IMR-90 (cell line): ENCODE results near the gene POMT2. TPM values are rescaled to one million over a fixed set of nuclear protein-coding genes. Genes with fewer than 3 reads are reported as not detected.

Experiments
- ATAC-seq: fragments of 200-7000 bp; cut with Tn5 transposase; 2 replicates; pipeline ENCODE4 v1.9.1; 2020; ENCODE audit warnings: low read depth, mild to moderate bottlenecking, moderate library complexity
- BruUV-seq: library from RNA; stranded (reverse); fragments of 400-500 nt; replicated peaks from 2 replicates; lab custom pipeline; 2021; lab: Mats Ljungman, UMichigan
- CTCF ChIA-PET: fragments of 300-600 bp; formaldehyde crosslinking; extraction: SDS; loops from one replicate; lab custom pipeline; 2021; ENCODE audit warnings: antibody characterized with exemption; lab: Yijun Ruan, JAX
- POLR2A ChIA-PET: fragments of 300-600 bp; sonication (Branson Sonifier 250); formaldehyde crosslinking; loops from one replicate; lab custom pipeline; 2022; ENCODE audit warnings: antibody characterized with exemption; ENCODE audit not compliant: unreplicated experiment; lab: Charles Lee
- DNase-seq: peaks from one replicate; pipeline ENCODE4 v3.0.0; 2013
- H2AFZ ChIP-seq: replicated peaks from 2 replicates; pipeline ENCODE3; 2013; ENCODE audit warnings: low read length, mild to moderate bottlenecking; ENCODE audit not compliant: poor library complexity
- H2AK5ac ChIP-seq: 2 replicates; pipeline ENCODE4 v1.6.1; 2013; ENCODE audit warnings: low read depth, low read length, inconsistent platforms
- H2AK9ac ChIP-seq: replicated peaks from 2 replicates; pipeline ENCODE3; 2013; ENCODE audit warnings: mild to moderate bottlenecking, low read depth, low read length, moderate library complexity; ENCODE audit not compliant: poor library complexity
- H2BK120ac ChIP-seq: 2 replicates; pipeline ENCODE4 v1.6.1; 2013; ENCODE audit warnings: low read depth, low read length, inconsistent platforms
- H2BK15ac ChIP-seq: 3 replicates; pipeline ENCODE4 v1.6.1; 2013; ENCODE audit warnings: low read depth, low read length, inconsistent platforms
- H2BK20ac ChIP-seq: 2 replicates; pipeline ENCODE4 v1.6.1; 2013; ENCODE audit warnings: low read depth, mild to moderate bottlenecking, inconsistent platforms, low read length, moderate library complexity
- H2BK5ac ChIP-seq: 2 replicates; pipeline ENCODE4 v1.6.1; 2013; ENCODE audit warnings: mild to moderate bottlenecking, low read depth, low read length, inconsistent platforms; ENCODE audit not compliant: poor library complexity, severe bottlenecking
- H3K14ac ChIP-seq: replicated peaks from 2 replicates; pipeline ENCODE4 v1.6.1; 2013; ENCODE audit warnings: low read depth, low read length, inconsistent platforms
- H3K18ac ChIP-seq: 2 replicates; pipeline ENCODE4 v1.6.1; 2013; ENCODE audit warnings: low read depth, low read length, control low read depth
- H3K23ac ChIP-seq: 2 replicates; pipeline ENCODE4 v1.6.1; 2013; ENCODE audit warnings: low read depth, low read length, inconsistent platforms
- H3K27ac ChIP-seq: 2 replicates; pipeline ENCODE4 v1.5.1; 2013; ENCODE audit warnings: mild to moderate bottlenecking, control low read depth, low read length; ENCODE audit not compliant: insufficient read depth
- H3K27me3 ChIP-seq: 2 replicates; pipeline ENCODE4 v1.6.1; 2013; ENCODE audit warnings: low read length; ENCODE audit not compliant: control insufficient read depth, insufficient read depth
- H3K36me3 ChIP-seq: 2 replicates; pipeline ENCODE4 v1.6.1; 2013; ENCODE audit warnings: low read length, mixed read lengths; ENCODE audit not compliant: control insufficient read depth, insufficient read depth
- H3K4ac ChIP-seq: 2 replicates; pipeline ENCODE4 v1.6.1; 2013; ENCODE audit warnings: low read depth, low read length, inconsistent platforms
- H3K4me1 ChIP-seq: 2 replicates; pipeline ENCODE4 v1.6.1; 2013; ENCODE audit warnings: low read length, mixed read lengths; ENCODE audit not compliant: control insufficient read depth, insufficient read depth
- H3K4me2 ChIP-seq: 2 replicates; pipeline ENCODE4 v1.6.1; 2013; ENCODE audit warnings: low read depth, mild to moderate bottlenecking, control low read depth, low read length, moderate library complexity
- H3K4me3 ChIP-seq: 2 replicates; pipeline ENCODE4 v1.5.1; 2013; ENCODE audit warnings: low read depth, mild to moderate bottlenecking, control low read depth, low read length, moderate library complexity; ENCODE audit not compliant: insufficient read depth
- H3K56ac ChIP-seq: 2 replicates; pipeline ENCODE4 v1.6.1; 2013; ENCODE audit warnings: low read length, inconsistent platforms; ENCODE audit not compliant: insufficient read depth; ENCODE audit errors: extremely low read depth
- H3K79me1 ChIP-seq, 2 experiments: 2 replicates each; pipeline ENCODE4 v1.6.1; 2013; ENCODE audit warnings: low read length in 2 of 2, inconsistent platforms in 1 of 2, low read depth in 1 of 2
- H3K9ac ChIP-seq: 2 replicates; pipeline ENCODE4 v1.6.1; 2013; ENCODE audit warnings: low read depth, low read length, control low read depth
- H3K9me1 ChIP-seq: 2 replicates; pipeline ENCODE4 v1.6.1; 2013; ENCODE audit warnings: low read length, inconsistent platforms; ENCODE audit not compliant: insufficient read depth
- H3K9me3 ChIP-seq: 2 replicates; pipeline ENCODE4 v1.6.1; 2013; ENCODE audit warnings: low read length; ENCODE audit not compliant: control insufficient read depth, insufficient read depth
- H4K20me1 ChIP-seq: 2 replicates; pipeline ENCODE4 v1.6.1; 2013; ENCODE audit warnings: low read length, inconsistent platforms; ENCODE audit not compliant: insufficient read depth
- H4K5ac ChIP-seq: 2 replicates; pipeline ENCODE4 v1.6.1; 2013; ENCODE audit warnings: mild to moderate bottlenecking, low read depth, low read length, control low read depth
- H4K8ac ChIP-seq, 2 experiments: 2 replicates each; pipeline ENCODE4 v1.6.1; 2013; ENCODE audit warnings: low read depth in 2 of 2, low read length in 2 of 2, control low read depth in 1 of 2, inconsistent platforms in 1 of 2
- H4K91ac ChIP-seq: 2 replicates; pipeline ENCODE4 v1.6.1; 2013; ENCODE audit warnings: low read depth, low read length, inconsistent platforms; ENCODE audit not compliant: insufficient read depth
- BHLHE40 ChIP-seq: fragments of 150-350 bp; IDR thresholded peaks from 2 replicates; pipeline ENCODE4 v1.6.1; 2016; ENCODE audit warnings: mild to moderate bottlenecking, low read depth, low read length
- CEBPB ChIP-seq: IDR thresholded peaks from 2 replicates; pipeline ENCODE4 v1.6.1; 2012; ENCODE audit warnings: low read depth, low read length, improper control_type of control experiment
- CHD1 ChIP-seq: IDR thresholded peaks from 2 replicates; pipeline ENCODE4 v1.6.1; 2012; ENCODE audit warnings: low read depth, low read length, improper control_type of control experiment
- FOS ChIP-seq: fragments of 150-350 bp; IDR thresholded peaks from 2 replicates; pipeline ENCODE4 v1.6.1; 2016; ENCODE audit warnings: low read depth, low read length
- NFE2L2 ChIP-seq: fragments of 150-350 bp; IDR thresholded peaks from 2 replicates; pipeline ENCODE4 v1.6.1; 2016; ENCODE audit warnings: low read depth, mild to moderate bottlenecking, low read length
- POLR2A ChIP-seq: IDR thresholded peaks from 2 replicates; pipeline ENCODE4 v1.6.1; 2012; ENCODE audit warnings: mild to moderate bottlenecking, low read depth, low read length
- RAD21 ChIP-seq: IDR thresholded peaks from 2 replicates; pipeline ENCODE4 v1.6.1; 2012; ENCODE audit warnings: low read length, improper control_type of control experiment
- SMC3 ChIP-seq: fragments of 150-350 bp; IDR thresholded peaks from 2 replicates; pipeline ENCODE4 v1.6.1; 2016; ENCODE audit warnings: low read depth, mild to moderate bottlenecking, antibody characterized with exemption, low read length, moderate library complexity
- WGBS, 2 experiments: methylation state at CpG; one replicate each; pipeline versions ENCODE4 v1.1.5 to v1.1.7; 2013; ENCODE audit warnings: missing lambda C conversion rate in 2 of 2; ENCODE audit not compliant: insufficient read length in 1 of 2; ENCODE audit errors: extremely low coverage in 2 of 2; 5-methylcytosine and 5-hydroxymethylcytosine counted together
- dilution Hi-C: fragments of 300-500 bp; cut with HindIII; formaldehyde crosslinking; loops from one replicate; pipeline ENCODE4 v1.14.3; 2018; ENCODE audit warnings: low sequenced_read_pairs; ENCODE audit not compliant: unreplicated experiment
- in situ Hi-C: fragments of 300-500 bp; cut with MboI; formaldehyde crosslinking; loops from 3 replicates; pipeline ENCODE4 v1.14.3; 2019; ENCODE audit warnings: low sequenced_read_pairs, inconsistent platforms, mixed read lengths
- intact Hi-C: fragments of 100-400 bp; cut with micrococcal nuclease; formaldehyde crosslinking; loops from 2 replicates; pipeline ENCODE4 v1.10.0; 2022
- polyA plus RNA-seq, 3 experiments: library from polyadenylated mRNA; depleted of rRNA; stranded (reverse); fragments of >200 nt; gene quantifications; 2 replicates each; pipeline ENCODE4 v1.2.3, GENCODE V29; 2012; ENCODE audit warnings: low replicate concordance in 1 of 3
- total RNA-seq: library from RNA; depleted of rRNA; stranded (reverse); fragments of >200 nt; gene quantifications from 2 replicates; pipeline ENCODE4 v1.2.3, GENCODE V29; 2012
- TF ChIP-seq, protein P1 (sequence below): fragments of 150-350 bp; IDR thresholded peaks from 2 replicates; pipeline ENCODE4 v1.6.1; 2016; ENCODE audit warnings: low read depth, mild to moderate bottlenecking, low read length, moderate library complexity, borderline replicate concordance
- TF ChIP-seq, protein P2 (sequence below): fragments of 150-350 bp; IDR thresholded peaks from 2 replicates; pipeline ENCODE4 v1.6.1; 2017; ENCODE audit warnings: mild to moderate bottlenecking, antibody characterized with exemption, low read length, low read depth

The POMT2 gene
- total and polyA plus RNA-seq, 2 of the 4 experiments (the other 2 are of a cell fraction): 6.5 to 13.0 TPM

DNA sequence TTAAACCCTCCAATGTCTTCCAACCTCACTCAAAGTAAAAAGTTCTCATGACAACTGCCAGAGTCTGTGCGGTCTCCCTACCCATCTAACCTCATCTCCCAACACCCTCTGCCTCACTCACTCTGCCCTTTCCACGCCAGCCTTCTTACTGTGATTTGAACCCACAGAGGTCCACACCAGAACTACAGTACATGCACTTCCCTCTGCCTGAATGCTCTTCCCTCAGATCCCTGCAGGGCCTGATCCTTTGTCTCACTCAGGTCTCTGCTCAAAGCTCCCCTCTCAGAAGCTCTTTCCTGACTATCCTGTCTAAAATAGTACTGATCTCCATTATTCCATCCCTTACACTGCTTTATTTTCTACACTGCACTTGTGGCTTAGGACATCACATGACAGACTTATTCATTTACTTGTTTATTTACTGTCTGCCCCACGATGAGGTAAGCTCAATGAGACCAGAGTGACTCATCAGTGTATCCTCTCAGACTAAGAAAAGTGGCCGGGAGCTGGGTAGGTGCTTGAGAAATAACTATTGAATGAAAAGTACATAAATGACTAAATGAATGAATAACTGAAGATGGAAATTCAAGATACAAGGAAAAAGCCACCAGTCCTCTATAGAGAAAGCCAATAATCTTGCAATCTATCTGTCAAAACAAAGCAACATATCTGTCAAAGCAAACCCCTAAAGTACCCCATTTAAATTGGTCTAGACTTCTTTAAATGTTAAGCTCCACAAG is 17.1 kb downstream of the POMT2 start:
- intact Hi-C loops: loop anchor here (5.0 kb wide), 2 partner anchors 249 to 431 kb away; no protein-coding TSS in a partner anchor
- peak; percentile 97 for DNase-seq

More for the DNA sequence above, 17.1 kb downstream of the POMT2 start:
- Histone ChIP-seq H2BK20ac (peak overlapping the region; percentile 81), H3K27ac (peak overlapping the region; percentile 42), H3K9ac (no peak overlapping the region), H4K5ac (peak overlapping the region; percentile 17; the same call in 1 of the 2 replicates), H3K18ac (peak overlapping the region; percentile 82), H2BK120ac (peak overlapping the region; percentile 81), H4K91ac (peak overlapping the region; percentile 56), H2AFZ (peak overlapping the region; percentile 25), H3K4me3 (no peak overlapping the region), H2AK5ac (peak overlapping the region; percentile 89), H3K9me1 (peaks cover 15% of the 10 kb centered on the region), H2BK5ac (peak overlapping the region; percentile 77), H3K79me1 (peaks cover 6 to 15% of the 10 kb centered on the region in 2 experiments), H3K9me3 (no peaks in the 10 kb centered on the region), H3K4me2 (peak overlapping the region; percentile 72), H3K4me1 (peaks cover 12% of the 10 kb centered on the region), H2AK9ac (no peak overlapping the region), H3K14ac (peak overlapping the region; percentile 58), H2BK15ac (peak overlapping the region; percentile 18; the same call in 1 of the 3 replicates), H3K56ac (peak overlapping the region; percentile 59; the same call in 1 of the 2 replicates), H3K4ac (peak overlapping the region; percentile 86), H3K23ac (peak overlapping the region; percentile 34), H3K27me3 (no peaks in the 10 kb centered on the region), H4K20me1 (peaks cover 9% of the 10 kb centered on the region; the same call in 1 of the 2 replicates), H3K36me3 (peaks cover 1% of the 10 kb centered on the region; the same call in 1 of the 2 replicates), H4K8ac (peak overlapping the region in 1 of 2 experiments; percentile 45; a peak in 1 of 4 replicates)
- BruUV-seq: no TSS peak
- TF ChIP-seq POLR2A (peak; percentile 18; the same call in 1 of the 2 replicates), RAD21 (no peak), SMC3 (no peak), CEBPB (peak; percentile 87), NFE2L2 (peak; percentile 67; the same call in 1 of the 2 replicates), BHLHE40 (peak; percentile 84), CHD1 (0 out of 2 replicates have a peak, but pooled peaks have one; percentile 19), FOS (peak; percentile 99)
- TF ChIP-seq, protein P1, sequence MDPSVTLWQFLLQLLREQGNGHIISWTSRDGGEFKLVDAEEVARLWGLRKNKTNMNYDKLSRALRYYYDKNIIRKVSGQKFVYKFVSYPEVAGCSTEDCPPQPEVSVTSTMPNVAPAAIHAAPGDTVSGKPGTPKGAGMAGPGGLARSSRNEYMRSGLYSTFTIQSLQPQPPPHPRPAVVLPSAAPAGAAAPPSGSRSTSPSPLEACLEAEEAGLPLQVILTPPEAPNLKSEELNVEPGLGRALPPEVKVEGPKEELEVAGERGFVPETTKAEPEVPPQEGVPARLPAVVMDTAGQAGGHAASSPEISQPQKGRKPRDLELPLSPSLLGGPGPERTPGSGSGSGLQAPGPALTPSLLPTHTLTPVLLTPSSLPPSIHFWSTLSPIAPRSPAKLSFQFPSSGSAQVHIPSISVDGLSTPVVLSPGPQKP: no peak
- TF ChIP-seq, protein P2, sequence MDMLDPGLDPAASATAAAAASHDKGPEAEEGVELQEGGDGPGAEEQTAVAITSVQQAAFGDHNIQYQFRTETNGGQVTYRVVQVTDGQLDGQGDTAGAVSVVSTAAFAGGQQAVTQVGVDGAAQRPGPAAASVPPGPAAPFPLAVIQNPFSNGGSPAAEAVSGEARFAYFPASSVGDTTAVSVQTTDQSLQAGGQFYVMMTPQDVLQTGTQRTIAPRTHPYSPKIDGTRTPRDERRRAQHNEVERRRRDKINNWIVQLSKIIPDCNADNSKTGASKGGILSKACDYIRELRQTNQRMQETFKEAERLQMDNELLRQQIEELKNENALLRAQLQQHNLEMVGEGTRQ: peak; percentile 90
- ChIA-PET POLR2A (interaction anchor here (0.6 to 0.9 kb wide), 3 partner anchors 11 to 12 kb away, joined by 3 to 4 read pairs (median 4); no protein-coding TSS in a partner anchor), CTCF (interaction anchor here (0.5 to 7.0 kb wide), 3 partner anchors 11 to 37 kb away, joined by 3 to 116 read pairs (median 5); no protein-coding TSS in a partner anchor)
- peak; percentile 77 for ATAC-seq
- in situ Hi-C loops (loop anchor here (25.0 kb wide), 1 partner anchor 416 kb away; no protein-coding TSS in a partner anchor), dilution Hi-C loops (no loop called here)
- WGBS, 2 experiments: 100% methylated on average over 2 of the region's 4 CpGs; no CpG with 5 or more reads in 1 of the 2 experiments
